GM21390 (cell line): Measurements from ENCODE around the gene HSFY1.
"Not testable (repeated sequence)": the region's sequence is repeated elsewhere in the genome, so short reads cannot be mapped to it uniquely, and the experiment has no call there.

Source experiments
- ATAC-seq: cut with Tn5 transposase; IDR thresholded peaks from one replicate; pipeline ENCODE4 v1.9.1; 2021; ENCODE audit not compliant: unreplicated experiment

HSFY1 gene, protein sequence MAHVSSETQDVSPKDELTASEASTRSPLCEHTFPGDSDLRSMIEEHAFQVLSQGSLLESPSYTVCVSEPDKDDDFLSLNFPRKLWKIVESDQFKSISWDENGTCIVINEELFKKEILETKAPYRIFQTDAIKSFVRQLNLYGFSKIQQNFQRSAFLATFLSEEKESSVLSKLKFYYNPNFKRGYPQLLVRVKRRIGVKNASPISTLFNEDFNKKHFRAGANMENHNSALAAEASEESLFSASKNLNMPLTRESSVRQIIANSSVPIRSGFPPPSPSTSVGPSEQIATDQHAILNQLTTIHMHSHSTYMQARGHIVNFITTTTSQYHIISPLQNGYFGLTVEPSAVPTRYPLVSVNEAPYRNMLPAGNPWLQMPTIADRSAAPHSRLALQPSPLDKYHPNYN

DNA sequence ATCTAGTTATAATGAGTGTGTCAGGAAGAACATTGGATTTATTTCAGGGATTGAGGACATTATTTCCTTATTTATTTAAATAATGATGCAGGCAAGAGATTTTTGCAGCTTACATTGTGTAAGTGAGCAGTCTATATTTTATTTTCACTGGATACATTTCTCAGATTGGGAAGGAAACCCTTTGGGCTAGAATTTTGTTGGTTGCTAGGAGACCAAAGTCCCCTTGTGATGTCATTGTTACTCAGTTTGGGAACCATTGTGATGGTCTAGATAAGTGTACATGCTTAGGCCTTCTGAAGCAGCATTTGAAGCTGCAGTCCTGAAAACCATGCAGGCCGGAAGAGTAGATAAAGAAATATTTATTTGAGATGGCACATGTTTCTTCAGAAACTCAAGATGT, at the start of gene HSFY1:
TSS of gene HSFY1 (plus strand) at position 301 of the 400 bp plus-strand sequence. CDS start at position 369, 68 bp downstream.
- ATAC-seq: not testable (repeated sequence)

DNA sequence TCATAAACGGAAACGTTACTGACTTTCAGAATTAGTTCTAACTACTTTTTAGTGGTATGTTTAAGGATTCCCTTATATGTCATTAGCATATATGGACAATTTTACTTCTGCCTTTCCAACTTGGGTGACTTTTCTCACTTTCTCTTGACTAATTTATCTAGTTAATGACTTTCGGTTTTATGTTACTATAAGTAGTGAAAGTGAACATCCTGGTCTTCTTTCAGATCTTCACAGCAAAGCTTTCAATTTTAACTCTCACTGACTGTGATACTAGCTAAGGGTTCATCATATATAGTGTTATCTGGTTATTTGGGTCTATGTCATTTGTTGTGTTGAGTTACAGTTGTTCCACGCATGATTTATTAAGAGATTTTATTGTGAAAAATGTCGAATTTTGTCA, 42.3 kb upstream of the HSFY1 start:
- ATAC-seq: not testable (repeated sequence)

DNA sequence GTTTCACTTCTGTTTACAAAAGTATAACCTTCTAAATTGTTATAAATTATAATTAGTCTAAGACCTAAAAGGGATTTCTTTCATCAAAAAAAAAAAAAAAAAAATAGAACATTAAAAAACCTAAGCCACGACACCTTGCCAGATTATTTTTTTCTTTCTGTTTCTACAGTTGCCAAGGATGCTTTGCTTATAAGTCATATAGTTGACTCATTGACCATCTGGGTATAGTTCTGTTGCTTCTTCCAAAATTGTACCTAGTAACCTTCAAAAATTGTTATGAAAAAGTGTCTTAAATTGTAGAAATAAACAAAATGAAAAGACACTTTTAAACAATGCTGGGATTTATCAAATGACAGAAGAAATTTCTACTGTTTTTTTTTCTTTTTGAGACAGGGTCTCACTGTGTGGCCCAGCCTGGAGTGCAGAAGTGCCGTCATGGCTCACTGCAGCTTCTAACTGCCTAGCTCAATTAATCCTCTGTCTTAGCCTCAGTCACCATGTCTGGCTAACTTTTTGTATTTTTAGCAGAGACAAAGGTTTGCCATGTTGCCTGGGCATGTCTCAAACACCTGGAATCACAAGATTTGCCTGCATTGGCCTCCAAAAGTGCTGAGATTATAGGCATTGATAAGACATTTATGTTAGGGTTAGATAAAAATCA, 15.4 kb upstream of the HSFY1 start:
- not testable (repeated sequence) for ATAC-seq

DNA sequence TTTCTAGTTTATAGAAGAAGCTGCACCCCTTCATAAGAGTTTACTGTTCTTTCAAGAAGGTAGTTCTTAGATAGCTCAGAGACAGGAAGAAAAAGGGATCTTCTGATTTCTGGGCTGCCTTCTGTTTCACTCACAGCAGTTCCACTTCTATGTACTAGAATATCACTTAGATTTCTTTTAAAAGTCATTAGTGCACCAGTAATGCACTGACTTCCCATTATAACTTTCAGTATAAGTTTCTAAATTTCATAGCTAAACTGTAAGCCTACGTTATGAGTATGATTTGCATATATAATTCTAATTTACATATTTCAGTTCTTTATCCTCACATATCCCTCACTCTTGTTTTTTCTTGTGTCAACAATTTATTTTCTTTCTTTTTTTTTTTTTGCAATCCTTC, 7.6 kb upstream of the HSFY1 start:
- ATAC-seq: not testable (repeated sequence)

DNA sequence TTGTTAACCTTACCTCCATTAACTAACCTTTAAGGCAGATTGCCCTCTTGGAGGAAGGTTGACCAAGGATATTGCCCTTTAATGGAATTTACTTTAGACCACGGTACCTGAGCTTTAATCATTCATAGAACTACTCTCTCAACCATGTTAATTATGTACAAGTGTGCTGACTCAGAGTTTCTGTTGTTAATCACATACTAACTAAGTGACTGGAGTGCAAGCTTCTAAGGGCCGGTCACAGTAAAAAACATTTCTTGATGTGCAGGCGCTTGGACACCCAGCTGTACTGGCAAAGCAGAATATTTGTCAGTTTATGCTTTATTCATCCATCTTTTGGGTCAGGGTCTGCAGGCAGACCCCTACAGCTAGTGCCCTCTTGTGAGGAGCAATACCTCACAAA, 6.6 kb downstream of the HSFY1 start:
- ATAC-seq: not testable (repeated sequence)

DNA sequence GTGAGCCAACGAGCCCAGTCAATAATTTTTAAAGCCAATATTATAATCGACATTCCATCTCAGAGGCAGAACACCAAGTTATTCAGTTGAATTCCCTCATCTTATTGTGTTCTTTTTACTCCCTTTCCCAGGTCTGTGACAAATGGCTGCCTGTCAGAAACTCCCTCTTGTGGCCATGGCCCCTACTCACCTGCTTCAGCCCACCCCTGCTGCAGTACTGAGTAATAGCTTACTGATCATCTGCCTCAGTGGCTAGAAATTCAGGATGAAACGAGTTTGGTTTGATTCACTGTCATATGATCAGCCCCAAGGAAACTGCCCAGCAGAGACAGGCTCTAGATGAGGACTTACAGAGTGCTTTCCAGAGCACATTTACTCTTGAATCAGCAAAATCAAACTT, 19.4 kb downstream of the HSFY1 start:
- ATAC-seq: not testable (repeated sequence)
